Skin epidermis (tissue), 12 donors: ENCODE measurements around the gene RALY.

ENCODE experiments used
- H3K27ac ChIP-seq, 21 experiments: fragments of 200-600 bp; sonication (generic) in 11 of 21; one replicate each; pipeline ENCODE4 v1.5.0; 2020; ENCODE audit warnings: mild to moderate bottlenecking in 3 of 21, inconsistent platforms in 2 of 21, moderate library complexity in 2 of 21
- H3K4me3 ChIP-seq, 7 experiments: fragments of 200-600 bp; sonication (generic) in 2 of 7; one replicate each; pipeline ENCODE4 v1.5.0; 2020; ENCODE audit warnings: inconsistent platforms in 2 of 7, mild to moderate bottlenecking in 2 of 7, moderate library complexity in 1 of 7

Gene RALY

DNA sequence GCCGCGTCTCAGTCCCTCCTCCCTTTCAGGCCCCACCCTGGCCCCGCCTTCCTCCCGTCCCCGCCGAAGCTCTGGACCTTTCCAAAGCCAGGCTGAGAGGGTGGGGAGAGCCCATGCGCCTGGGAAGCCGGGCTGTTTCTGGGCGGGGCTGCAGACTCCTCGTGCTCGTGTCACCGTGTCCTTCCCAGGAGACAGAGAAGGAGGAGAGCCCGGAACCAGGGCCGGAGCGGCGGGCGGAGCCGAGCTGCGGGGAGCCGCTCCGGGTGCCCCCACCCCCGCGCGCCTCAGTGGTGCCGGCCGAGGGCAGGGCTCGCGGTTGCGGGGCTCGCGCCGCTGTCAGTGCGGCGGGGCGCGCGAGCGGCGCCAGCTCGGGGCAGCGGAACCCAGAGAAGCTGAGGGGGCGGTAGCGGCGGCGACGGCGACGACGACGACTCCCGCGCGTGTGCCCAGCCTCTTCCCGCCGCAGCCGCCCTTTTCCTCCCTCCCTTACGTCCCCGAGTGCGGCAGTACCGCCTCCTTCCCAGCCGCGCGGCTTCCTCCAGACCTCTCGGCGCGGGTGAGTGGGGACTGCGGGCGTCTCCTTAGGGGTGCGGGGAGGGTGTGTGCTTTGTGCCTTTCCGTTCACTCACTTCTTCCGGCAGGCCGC lies at the start of gene RALY:
RALY (plus strand) TSS at position 336 of the 646 bp plus-strand sequence. CDS start 78,164 bp downstream, outside the sequence.
- H3K4me3 ChIP-seq, result peak within 1 kb of the TSS; percentile 58 to 97 (median 90)
- peak within 1 kb of the TSS; percentile 93 to 99 (median 98) for H3K27ac ChIP-seq

DNA sequence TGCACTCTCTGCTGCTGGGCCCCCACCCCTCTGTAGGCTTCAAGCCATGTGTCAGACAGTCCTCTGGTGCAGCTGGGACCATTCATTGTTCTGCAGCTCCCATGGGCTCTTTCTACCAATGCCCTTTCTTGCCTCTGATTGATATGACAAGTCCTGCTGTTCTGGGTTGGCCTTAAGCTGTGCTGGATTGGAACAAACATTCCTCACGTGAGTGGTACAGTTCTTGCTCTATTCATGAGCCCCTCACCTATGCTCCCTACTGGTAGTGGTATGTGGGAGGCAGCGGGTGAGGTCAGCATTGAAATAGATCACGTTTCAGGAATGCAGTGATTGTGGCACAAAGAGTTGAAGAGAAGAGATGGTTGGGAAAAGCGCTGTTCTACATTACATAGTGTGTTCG lies 48.8 kb upstream of the RALY start:
- no peak overlapping the region for H3K4me3 ChIP-seq

DNA sequence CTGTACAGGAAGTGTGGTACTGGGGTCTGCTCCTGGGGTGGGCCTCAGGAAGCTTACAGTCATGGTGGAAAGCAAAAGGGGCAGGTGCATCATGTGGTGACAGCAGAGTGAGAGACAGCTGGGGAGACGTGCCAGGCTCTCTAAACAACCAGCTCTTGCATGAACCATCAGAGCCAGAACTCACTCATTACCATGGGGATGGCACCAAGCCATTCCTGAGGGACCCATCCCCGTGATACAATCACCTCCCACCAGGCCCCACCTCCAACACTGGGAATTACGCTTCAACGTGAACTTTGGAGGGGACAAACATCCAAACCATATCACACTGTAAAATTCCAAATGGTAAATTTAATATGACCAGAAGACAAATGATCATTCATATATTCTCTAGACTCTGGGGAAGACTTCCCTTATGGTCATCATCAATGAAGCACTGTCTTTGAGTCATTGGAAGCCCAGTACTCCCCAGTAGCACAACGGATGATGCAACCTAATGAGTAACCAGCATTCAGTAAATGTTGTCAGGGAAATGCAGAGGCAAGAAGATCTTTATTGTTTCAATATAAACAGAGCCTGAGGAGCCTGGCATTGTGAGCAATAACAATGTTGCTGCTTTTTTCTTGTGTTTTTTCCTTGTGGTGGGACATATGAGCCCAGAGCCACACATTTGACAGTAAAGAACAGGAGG lies 48.2 kb upstream of the RALY start:
- Histone ChIP-seq H3K27ac (no peak overlapping the region), H3K4me3 (no peak overlapping the region)

More for the DNA sequence above, 48.8 kb upstream of the RALY start:
- H3K27ac ChIP-seq, result no peak overlapping the region

DNA sequence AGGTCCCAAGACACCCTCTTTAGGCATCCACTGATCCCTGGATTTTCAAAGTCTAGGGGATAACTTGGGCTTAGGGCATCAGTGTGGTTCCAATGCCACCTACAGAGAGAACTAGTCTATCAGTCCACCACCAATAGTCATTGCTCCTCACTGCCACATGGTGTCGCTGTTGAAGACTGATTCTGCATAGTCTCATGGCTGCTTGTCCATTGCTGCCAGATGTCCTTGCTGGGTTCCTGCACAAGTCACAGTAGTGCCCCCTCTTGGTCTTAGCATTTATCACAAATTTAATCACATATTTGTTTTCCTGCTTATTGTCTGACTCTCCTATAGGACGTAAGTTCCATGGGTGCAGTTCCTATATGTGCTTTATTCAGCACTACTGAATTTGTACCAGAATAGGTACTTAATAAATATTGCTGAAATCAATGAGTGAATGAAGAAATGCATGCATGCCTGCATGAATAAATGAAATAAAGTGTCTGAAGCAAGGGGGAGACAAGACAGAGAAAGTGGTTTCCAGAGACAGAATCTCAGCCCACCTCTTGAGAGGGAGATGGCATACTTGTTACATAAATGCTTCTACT lies 45.9 kb upstream of the RALY start:
- no peak overlapping the region for H3K27ac ChIP-seq
- no peak overlapping the region for H3K4me3 ChIP-seq

DNA sequence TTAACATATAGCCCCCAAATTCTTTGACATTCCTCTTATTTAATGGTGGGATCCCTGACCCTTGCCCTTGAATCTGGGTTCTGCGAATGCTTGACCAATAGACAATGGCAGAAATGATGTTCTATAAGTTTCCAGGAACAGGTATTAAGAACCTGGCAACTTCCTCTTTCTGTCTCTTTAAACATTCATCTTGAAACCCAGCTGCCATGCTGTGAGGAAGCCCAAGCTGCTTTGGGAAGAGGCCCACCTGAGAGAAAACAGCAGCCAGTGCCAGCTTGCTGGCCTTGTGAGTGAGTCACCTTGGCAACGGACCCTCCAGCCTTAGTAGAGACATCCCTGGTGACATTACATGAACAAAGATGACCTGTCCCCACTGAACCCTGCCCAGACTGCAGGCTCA lies 45.2 kb upstream of the RALY start:
- no peak overlapping the region for H3K4me3 ChIP-seq
- H3K27ac ChIP-seq, result no peak overlapping the region

DNA sequence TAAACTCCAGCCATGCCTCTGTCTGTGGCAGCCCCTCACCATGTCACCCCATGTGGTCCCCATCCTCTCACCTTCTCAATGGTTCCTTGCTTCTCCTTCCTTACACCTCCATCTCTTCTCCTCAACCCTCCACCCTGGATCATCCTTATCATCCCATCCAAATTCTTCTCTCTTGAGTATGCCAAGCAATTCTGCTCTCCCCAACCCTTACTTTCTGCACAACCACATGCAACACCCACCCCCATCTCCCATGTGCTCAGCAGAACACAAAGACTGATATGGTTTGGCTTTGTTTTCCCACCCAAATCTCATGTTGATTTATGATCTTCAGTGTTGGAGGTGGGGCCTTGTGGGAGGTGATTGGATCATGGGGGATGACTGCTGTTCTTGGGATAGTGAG lies 42.5 kb upstream of the RALY start:
- Histone ChIP-seq H3K27ac (no peak overlapping the region), H3K4me3 (no peak overlapping the region)

DNA sequence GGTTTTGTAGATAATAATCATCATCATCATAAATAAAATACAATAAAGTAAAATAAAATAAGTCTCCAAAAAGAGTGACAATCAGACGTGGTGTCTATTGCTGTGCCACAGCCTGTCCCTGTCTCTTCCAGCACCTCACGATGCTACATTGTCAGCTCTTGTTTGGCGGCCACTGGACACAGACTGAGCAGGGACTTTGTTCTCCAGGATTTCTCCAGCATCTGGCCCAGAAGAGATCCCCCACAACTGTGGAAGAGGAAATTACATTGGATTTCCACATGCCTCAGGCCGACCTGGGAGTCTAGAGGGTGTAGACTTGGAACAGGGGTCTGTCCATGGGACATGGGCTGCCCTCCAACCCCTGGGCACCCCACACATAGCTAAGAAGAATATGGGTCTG lies 39.2 kb upstream of the RALY start:
- Histone ChIP-seq H3K27ac (no peak overlapping the region), H3K4me3 (no peak overlapping the region)

DNA sequence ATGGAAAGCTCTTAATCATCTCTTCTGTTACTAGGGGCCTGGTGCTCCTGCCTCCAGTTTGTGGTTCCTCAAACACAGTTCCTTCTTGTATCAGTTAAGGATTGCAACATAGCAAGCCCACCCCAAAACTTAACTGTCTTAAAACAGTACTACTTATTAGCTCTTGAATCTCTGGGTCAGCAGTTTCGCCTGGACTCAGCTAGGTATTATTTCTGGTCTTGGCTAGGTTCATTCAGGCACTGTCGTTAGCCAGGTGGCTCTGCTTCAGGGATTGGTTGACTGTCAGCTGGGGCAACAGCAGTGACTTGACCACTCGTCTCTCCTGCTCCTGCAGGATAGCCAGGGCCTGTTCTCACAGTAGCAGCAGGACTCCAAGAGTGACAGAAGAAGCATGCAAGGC lies 30.0 kb upstream of the RALY start:
- Histone ChIP-seq H3K27ac (no peak overlapping the region), H3K4me3 (no peak overlapping the region)

DNA sequence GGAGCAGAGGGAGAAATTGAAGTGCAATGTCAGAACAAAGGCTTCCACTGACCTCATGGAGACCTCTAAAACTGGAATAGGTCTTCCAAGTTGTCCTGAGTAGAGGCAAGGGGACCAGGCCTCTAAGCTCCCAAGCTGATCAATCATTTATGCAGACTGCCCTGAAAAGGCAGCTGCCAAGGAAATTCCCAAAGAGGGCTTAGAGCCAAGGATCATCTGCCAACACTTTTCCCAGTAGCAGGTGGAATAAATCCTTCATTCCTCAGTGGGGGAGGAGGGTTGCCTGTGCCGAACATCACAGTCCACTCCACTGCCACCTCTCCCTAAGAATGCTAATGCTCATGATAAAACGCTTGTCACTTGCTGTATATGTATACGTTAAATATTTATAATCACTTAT lies 29.3 kb upstream of the RALY start:
- H3K27ac ChIP-seq, result no peak overlapping the region
- no peak overlapping the region for H3K4me3 ChIP-seq

DNA sequence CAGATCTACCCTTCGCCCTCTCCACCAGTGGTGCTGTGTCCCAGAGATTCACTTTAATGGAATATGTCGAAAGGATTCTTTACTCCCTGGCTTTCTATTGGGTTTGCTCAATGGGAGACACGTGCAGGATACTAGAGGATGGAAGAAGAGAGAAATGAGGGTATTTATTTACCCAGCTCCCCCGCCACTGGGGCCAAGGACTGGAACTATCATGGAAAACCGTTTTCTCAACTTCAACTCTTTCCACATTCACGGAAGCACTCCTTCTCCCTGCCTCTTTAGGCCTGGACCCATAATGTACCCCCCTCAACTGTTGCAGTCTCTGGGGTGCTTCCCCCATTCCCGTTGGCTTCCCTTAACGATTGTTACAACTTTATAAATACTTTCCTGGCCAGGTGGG lies 26.6 kb upstream of the RALY start:
- Histone ChIP-seq H3K4me3 (no peak overlapping the region), H3K27ac (no peak overlapping the region)

DNA sequence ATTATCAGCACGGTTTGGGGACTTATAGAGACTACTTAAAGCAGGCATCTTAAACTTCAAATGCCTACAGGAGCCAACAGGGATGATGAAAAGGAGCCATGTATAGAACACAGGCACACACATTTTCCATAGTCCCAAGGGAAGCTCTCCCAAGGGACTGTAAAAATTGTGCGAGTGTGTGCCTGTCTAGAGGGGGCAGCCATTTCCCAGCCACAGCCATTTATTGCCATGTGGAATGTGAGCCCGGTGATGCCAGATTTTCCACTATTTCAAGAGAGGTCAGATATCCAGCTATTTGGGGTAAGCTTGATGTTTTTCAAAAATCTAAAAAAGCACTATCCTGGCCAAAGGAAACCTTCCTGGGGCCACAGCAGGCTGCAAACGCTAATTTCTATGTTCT lies 24.1 kb upstream of the RALY start:
- no peak overlapping the region for H3K27ac ChIP-seq
- H3K4me3 ChIP-seq, result no peak overlapping the region

DNA sequence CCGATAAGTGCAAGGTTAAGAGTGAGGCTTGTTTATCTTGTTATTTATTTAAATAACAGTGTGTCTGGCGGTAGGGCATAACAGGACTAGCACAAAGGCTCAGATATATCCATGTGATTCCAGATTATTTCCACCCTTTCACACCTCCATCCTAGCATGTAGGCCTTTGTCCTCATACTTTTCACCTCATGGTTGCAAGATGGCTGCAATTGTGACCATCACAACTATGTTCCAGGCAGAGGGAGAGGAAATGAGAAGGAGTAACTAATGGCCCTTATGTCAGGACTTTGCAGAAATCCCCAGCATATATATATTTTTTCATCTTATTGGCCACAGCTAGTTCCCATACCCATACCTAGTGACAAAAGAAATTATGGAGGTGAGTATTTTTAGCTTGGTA lies 23.5 kb upstream of the RALY start:
- no peak overlapping the region for H3K4me3 ChIP-seq
- H3K27ac ChIP-seq, result no peak overlapping the region

DNA sequence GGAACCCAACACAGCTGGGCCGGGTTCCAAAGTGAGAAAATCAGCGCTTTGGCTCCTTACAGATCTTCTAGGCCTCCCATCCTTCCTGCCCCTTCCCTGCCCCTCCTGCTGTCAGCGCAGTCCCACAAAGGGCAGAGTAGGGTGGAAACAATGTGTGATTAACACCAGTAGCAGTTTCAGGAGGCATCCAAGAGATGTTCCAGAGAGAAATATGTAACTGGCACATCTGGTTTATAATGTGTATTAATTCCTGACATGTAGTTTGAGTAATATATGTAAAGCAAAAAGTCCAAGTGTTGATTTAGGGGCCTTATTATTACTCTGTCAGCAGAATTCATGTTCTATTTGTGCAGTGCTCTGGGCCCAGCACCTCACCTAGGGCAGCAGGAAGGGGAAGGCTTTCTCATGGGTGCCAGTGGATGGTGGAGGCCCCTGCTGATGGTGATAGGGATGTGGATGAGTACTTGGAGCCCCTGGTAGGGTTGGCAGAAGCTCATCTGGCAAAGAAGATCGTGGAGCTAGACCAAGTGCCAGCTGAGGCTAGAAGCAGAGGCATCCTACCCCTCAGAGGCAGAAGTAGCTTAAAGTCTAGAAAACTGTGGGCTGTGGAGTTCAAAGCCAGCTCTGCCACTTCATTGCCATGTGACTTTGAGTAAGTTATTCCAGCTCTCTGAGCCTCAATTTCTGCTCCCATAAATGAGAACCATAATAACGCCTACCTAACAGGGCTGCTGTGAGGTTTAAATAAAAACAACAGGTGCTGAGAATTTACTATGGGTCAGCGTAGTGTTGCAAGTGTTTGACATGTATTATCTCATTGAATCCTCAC lies 22.4 kb upstream of the RALY start:
- Histone ChIP-seq H3K27ac (no peak overlapping the region), H3K4me3 (no peak overlapping the region)

DNA sequence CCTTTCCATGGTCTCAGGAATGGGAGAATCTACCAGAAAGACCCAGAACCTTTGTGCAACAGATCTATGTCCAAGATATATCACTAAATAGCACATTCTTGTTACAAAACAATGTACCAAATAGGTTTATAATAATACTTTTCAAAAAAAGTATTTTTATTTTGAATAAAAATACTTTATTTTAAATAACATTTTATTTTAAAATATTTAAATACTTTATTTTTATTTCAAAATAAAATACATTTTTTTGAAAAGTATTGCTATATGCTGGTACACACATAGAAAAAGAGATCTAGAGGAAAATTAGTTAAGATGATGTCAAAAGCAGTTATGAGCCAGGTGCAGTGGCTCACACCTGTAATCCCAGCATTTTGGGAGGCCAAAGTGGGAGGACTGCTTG lies 16.8 kb upstream of the RALY start:
- H3K4me3 ChIP-seq, result no peak overlapping the region
- H3K27ac ChIP-seq, result no peak overlapping the region

DNA sequence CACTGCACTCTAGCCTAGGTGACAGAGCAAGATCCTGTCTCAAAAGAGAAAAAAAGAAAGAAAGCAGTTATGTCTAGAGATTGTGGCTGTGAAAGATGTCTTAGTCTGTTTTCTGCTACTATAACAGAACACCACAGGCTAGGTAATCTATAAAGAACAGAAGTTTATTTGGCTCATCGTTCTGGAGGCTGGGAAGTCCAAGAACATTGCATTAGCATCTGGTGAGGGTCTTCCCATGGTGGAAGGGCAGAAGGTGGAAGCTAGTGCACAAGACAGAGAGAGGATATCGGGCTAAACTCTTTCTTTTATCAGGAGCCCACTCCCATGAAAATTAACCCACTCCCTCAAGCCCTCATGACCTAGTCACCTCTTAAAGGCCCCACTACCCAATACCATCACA lies 16.2 kb upstream of the RALY start:
- H3K4me3 ChIP-seq, result no peak overlapping the region
- H3K27ac ChIP-seq, result no peak overlapping the region

DNA sequence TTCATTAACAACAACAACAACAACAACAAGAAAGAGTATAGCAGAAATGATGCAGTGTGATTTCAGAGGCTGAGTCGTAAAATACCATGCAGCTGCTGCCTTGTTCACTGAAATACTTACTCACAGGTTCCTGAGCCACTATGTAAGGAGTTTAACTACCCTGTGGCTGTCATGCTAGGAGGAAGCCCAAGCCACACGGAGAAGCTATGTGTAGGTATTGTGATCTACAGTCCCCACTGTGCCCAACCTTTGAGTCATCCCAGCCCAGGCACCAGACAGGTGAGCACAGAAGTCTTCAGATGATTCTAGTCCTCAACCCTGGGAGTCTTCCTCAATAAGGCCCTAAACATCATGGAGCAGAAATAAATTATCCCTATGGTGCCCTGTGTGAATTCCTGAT lies 14.6 kb upstream of the RALY start:
- Histone ChIP-seq H3K4me3 (no peak overlapping the region), H3K27ac (no peak overlapping the region)

DNA sequence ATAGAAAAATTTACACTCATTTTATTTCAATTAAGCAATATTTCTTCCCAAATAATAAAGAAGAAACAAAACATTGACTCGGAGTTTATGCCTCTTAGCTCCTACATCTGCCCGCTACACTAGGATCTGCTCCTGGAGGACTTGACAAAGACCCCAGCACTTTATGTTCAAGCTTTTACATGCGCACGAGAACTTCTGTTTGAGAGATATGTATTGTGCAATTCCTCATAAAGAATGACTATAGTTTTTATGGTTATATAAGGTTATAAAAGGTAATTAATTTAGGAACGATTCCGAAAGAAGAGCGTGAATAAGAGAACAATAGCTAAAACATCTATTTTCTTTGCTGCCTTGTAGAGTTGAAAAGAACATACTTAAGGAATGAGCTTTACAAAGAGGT lies 12.4 kb upstream of the RALY start:
- H3K4me3 ChIP-seq, result no peak overlapping the region
- no peak overlapping the region for H3K27ac ChIP-seq

DNA sequence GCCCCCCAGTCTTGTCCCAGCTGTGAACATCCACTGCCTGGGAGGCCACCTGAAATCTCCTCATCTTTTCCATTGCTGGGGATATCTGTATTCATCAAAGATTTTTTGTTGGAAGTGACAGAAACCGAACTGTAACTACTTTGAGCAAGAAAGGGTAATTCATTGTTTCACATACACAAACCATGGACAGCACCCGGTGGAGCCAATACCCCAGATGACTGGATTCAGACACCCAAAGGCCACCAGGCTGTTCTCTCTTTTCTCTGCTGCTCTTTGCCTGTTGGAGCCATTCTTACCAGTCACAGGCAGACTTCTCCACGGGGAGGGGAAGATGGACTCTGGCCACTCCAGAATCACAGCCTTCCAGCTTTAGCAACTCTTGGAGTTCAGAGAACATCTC lies 11.7 kb upstream of the RALY start:
- Histone ChIP-seq H3K27ac (no peak overlapping the region), H3K4me3 (no peak overlapping the region)

DNA sequence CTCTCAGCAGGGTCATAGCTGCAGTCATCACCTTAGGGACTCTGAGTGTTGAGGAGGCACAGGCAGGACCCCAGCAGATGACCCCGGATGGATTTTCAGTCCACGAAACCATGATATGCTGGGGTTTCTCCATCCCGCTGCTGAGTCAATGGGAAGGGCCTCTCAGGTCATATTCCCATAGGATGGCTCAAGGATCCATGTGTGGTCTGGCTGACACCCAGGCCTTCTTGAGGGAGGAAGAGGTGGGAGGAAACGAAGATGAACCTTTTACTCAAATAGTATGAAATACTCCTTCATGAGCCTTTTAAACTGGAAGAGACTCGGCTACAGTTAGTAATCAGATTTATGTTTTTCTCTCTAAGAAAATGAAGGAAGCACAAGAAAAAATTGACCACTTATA lies 10.3 kb upstream of the RALY start:
- no peak overlapping the region for H3K4me3 ChIP-seq
- no peak overlapping the region for H3K27ac ChIP-seq

DNA sequence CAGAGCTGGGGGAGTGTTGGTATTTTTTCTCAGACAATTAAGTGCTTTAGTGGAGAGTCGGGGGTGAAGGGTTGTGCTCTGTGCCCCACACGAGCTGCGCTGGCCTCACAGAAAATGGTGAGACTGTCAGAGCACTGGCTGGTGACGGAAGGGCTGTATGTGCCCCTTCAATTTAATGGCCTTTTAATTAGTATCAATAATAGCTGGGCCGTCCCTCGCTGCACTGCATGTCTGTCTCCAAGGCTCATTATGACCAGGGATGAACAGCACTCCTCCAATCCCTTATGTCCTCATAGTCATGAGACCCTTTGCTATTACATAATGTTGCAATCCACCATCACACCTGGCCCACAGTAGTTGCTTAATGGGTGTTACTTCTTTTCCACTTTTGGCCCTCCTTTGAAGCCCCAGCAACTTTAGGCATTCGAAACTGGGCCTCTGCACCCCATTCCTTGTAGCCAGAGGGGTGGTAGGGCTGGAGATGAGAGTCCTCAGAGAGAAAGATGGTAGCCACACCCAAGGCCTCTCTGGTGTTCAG lies 9.5 kb upstream of the RALY start:
- no peak overlapping the region for H3K27ac ChIP-seq

More for the DNA sequence above, 9.5 kb upstream of the RALY start:
- no peak overlapping the region for H3K4me3 ChIP-seq
